ENCODE results near the gene RASGEF1C.

Gene RASGEF1C

DNA sequence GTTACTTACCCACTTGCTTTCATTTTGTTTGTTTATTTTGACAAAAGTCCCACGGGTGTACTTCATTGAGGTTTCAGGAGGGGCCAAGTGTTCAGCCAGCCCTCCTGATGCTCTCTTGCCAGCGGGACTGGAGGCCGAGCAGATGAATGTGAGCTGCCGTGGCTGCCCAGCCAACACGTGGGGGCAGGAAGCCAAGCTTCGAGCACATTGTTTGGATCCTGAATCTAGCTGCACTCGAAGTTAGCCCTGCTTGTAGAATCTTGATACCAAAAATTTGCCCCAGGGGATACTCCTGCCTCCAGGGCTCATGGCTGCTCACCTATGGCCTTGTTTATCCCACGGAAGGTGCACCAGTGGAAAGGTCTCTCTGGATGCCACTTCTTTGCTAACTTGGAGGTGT is 49.3 kb downstream of the RASGEF1C start:
- Histone ChIP-seq H3K27ac (no peak overlapping the region), H3K27me3 (replicated peaks) (no peaks in the 10 kb centered on the region), H3K4me3 (ENCODE audit: low read depth, low read length) (no peak overlapping the region), H3K36me3 (replicated peaks) (no peaks in the 10 kb centered on the region)
- DNase-seq = no peak
- in situ Hi-C loops (cut with HindIII; ENCODE audit: low pct_ligation_motif_present, low sequenced_read_pairs) = no loop called here
- TF ChIP-seq, protein P1, sequence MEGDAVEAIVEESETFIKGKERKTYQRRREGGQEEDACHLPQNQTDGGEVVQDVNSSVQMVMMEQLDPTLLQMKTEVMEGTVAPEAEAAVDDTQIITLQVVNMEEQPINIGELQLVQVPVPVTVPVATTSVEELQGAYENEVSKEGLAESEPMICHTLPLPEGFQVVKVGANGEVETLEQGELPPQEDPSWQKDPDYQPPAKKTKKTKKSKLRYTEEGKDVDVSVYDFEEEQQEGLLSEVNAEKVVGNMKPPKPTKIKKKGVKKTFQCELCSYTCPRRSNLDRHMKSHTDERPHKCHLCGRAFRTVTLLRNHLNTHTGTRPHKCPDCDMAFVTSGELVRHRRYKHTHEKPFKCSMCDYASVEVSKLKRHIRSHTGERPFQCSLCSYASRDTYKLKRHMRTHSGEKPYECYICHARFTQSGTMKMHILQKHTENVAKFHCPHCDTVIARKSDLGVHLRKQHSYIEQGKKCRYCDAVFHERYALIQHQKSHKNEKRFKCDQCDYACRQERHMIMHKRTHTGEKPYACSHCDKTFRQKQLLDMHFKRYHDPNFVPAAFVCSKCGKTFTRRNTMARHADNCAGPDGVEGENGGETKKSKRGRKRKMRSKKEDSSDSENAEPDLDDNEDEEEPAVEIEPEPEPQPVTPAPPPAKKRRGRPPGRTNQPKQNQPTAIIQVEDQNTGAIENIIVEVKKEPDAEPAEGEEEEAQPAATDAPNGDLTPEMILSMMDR (IDR thresholded peaks at IDR 0.05; ENCODE audit: low read depth, low read length, missing control alignments) = no peak

DNA sequence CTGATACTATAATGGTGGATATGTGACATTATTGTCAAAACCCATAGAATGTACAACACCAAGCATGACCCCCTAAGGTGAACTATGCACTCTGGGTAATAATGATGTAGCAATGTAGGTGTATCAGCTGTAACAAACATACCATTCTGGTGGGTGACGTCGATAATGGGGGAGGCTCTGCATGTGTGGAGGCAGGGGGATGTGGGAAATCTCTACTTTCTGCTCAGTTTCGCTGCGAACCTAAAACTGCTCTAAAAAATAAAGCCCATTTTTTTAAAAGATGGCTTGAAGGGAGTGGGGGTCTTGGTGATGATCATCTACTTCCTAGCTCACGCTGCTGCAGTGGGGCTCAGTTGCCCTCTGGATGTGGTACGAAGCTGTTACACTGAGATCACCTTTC is 51.1 kb downstream of the RASGEF1C start:
- H3K4me3 ChIP-seq (ENCODE audit: low read depth, low read length) = no peak overlapping the region
- in situ Hi-C loops (cut with HindIII; ENCODE audit: low pct_ligation_motif_present, low sequenced_read_pairs) = no loop called here
- no peaks in the 10 kb centered on the region for H3K36me3 ChIP-seq (replicated peaks)
- no peak overlapping the region for H3K27ac ChIP-seq
- TF ChIP-seq, protein P1 (IDR thresholded peaks at IDR 0.05; ENCODE audit: low read depth, low read length, missing control alignments) = no peak
- no peak for DNase-seq
- H3K27me3 ChIP-seq (replicated peaks) = no peaks in the 10 kb centered on the region

DNA sequence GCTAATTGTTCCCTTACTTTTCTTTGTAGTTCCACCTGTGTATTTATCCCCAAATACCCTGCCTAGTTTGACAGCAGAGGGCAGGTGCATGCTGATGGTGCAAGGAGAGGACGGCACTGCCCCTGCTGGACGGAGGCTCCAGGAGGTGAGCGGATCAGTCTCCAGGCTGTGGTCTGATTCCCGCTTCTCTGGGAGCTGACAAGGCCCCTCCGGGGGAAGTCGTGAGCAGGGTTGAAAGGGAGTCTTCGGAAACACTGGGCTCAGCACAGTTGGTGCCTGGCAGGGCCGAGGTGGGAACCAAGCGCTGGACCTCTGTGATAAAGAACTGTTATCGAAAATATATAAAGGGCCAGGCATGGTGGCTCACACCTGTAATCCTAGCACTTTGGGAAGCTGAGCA is 52.9 kb downstream of the RASGEF1C start:
- no peak overlapping the region for H3K4me3 ChIP-seq (ENCODE audit: low read depth, low read length)
- no peaks in the 10 kb centered on the region for H3K36me3 ChIP-seq (replicated peaks)
- TF ChIP-seq, protein P1 (IDR thresholded peaks at IDR 0.05; ENCODE audit: low read depth, low read length, missing control alignments) = no peak
- in situ Hi-C loops (cut with HindIII; ENCODE audit: low pct_ligation_motif_present, low sequenced_read_pairs) = no loop called here
- H3K27me3 ChIP-seq (replicated peaks) = no peaks in the 10 kb centered on the region
- H3K27ac ChIP-seq = no peak overlapping the region
- DNase-seq = no peak

DNA sequence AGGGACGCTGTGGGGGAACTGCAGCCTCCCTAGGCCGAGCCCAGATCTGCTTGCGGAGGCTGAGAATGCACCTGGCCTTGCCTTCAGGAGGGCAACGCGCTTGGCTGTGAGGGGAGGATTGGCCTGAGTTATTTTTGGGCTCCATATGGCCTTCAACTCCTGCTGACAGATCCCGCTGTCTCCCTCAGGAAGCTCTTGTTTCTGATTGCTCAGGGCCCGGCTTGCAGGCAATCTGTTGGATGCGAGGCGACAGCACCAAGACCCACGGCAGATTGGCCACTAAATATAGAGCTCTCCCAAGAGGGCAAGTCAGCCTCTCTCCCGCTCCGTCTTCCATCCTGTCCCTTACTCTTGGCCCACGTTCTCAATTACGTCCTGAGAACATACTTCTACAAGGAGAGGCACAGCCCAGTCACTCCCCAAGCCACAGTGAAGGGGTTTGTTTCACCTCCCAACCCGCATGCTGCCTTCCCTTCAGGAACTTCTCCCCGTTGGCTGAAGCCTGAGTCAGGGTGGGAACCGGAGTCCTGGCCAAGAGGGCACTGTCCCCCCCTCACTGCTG is 53.6 kb downstream of the RASGEF1C start:
- TF ChIP-seq, protein P1 (IDR thresholded peaks at IDR 0.05; ENCODE audit: low read depth, low read length, missing control alignments) = no peak
- Histone ChIP-seq H3K4me3 (ENCODE audit: low read depth, low read length) (no peak overlapping the region), H3K36me3 (replicated peaks) (no peaks in the 10 kb centered on the region), H3K27ac (no peak overlapping the region), H3K27me3 (replicated peaks) (no peaks in the 10 kb centered on the region)
- in situ Hi-C loops (cut with HindIII; ENCODE audit: low pct_ligation_motif_present, low sequenced_read_pairs) = no loop called here
- no peak for DNase-seq

DNA sequence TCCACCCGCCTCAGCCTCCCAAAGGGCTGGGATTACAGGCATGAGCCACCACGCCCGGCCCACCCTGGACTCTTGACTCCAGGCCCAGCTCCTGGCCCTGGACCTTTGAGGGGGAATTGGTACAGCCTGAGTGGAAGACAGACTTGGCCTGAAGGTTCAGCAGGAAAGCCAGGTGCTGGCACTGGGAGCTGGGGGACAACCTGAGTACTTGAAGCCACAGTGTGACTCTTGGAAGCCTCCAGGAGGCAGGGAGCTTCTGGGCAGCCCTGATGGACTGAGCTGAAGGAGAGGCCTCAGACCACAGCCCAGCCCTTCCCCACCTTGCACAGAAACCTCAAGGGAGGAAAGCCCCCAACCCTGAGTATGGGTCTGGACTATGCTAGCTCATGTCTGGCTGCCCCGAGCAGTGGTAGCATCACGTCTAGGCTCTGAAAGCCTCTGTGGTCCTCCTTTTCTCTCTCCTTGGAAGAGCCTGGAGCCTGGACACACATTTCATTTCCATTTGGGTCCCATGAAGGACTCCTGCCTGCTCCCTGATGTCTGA is 54.1 kb downstream of the RASGEF1C start:
- in situ Hi-C loops (cut with HindIII; ENCODE audit: low pct_ligation_motif_present, low sequenced_read_pairs) = no loop called here
- Histone ChIP-seq H3K27me3 (replicated peaks) (no peaks in the 10 kb centered on the region), H3K4me3 (ENCODE audit: low read depth, low read length) (no peak overlapping the region), H3K27ac (no peak overlapping the region), H3K36me3 (replicated peaks) (no peaks in the 10 kb centered on the region)
- no peak for DNase-seq
- TF ChIP-seq, protein P1 (IDR thresholded peaks at IDR 0.05; ENCODE audit: low read depth, low read length, missing control alignments) = no peak

DNA sequence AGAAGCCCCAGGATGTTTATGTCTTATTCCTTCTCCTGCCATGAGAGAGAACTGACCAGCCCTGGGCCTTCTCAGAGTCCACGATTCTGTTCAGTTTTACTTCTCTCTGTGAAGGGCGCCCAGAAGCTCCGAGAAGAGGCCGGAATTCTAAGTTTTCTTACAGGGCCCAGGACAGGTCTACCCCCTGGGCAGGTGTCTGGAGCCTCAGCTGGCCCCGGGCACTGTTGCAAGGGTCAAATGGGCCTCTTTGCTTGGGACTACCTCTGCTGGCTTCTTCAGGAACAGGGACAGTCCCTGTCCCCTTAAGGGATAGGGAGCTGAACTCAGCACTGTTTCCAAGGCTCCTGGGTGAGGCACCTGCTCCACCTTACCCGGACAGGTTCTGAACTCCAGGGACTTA is 55.0 kb downstream of the RASGEF1C start:
- Histone ChIP-seq H3K27ac (no peak overlapping the region), H3K4me3 (ENCODE audit: low read depth, low read length) (no peak overlapping the region), H3K36me3 (replicated peaks) (no peaks in the 10 kb centered on the region), H3K27me3 (replicated peaks) (no peaks in the 10 kb centered on the region)
- TF ChIP-seq, protein P1 (IDR thresholded peaks at IDR 0.05; ENCODE audit: low read depth, low read length, missing control alignments) = no peak
- DNase-seq = no peak
- in situ Hi-C loops (cut with HindIII; ENCODE audit: low pct_ligation_motif_present, low sequenced_read_pairs) = no loop called here

Measured in brain microvascular endothelial cell (primary cell).